OCI-LY1 (cell line): ENCODE results near the gene CCDC172.

Experiments used
- EZH2 ChIP-seq: fragments of 200-600 bp; sonication (generic), shearing (Covaris generic); IDR thresholded peaks from 2 replicates; pipeline ENCODE4 v1.8.0; 2017; ENCODE audit warnings: borderline replicate concordance, mixed run types, mild to moderate bottlenecking, antibody characterized with exemption, low read length, moderate library complexity, mixed read lengths
- TF ChIP-seq, protein P1 (sequence below): fragments of 200-600 bp; sonication (generic), shearing (Covaris generic); IDR thresholded peaks from 2 replicates; pipeline ENCODE4 v1.5.1; 2017; ENCODE audit warnings: mild to moderate bottlenecking, antibody characterized with exemption, low read length, moderate library complexity, mixed read lengths

DNA sequence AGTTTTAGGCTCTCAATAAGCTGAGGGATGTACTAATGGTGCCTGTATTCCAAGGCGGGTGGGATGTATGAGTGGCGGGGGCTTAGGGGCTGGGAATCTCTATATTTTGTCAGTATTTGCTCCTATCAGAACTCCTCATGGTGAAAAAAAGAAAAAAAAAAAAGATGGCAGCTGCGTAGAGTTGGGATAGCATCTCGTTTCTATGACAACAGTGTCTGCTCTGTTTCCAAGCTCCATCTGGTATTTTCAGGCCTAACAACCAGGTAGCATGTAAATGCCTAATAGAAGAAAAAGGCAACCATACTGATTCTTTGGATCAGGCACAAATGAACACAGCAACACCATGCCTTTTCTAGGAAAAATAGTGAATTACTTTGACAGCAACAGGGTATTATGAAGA is 11.7 kb upstream of the CCDC172 start:
- TF ChIP-seq, protein P1, sequence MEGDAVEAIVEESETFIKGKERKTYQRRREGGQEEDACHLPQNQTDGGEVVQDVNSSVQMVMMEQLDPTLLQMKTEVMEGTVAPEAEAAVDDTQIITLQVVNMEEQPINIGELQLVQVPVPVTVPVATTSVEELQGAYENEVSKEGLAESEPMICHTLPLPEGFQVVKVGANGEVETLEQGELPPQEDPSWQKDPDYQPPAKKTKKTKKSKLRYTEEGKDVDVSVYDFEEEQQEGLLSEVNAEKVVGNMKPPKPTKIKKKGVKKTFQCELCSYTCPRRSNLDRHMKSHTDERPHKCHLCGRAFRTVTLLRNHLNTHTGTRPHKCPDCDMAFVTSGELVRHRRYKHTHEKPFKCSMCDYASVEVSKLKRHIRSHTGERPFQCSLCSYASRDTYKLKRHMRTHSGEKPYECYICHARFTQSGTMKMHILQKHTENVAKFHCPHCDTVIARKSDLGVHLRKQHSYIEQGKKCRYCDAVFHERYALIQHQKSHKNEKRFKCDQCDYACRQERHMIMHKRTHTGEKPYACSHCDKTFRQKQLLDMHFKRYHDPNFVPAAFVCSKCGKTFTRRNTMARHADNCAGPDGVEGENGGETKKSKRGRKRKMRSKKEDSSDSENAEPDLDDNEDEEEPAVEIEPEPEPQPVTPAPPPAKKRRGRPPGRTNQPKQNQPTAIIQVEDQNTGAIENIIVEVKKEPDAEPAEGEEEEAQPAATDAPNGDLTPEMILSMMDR, result no peak
- TF ChIP-seq EZH2, result no peak
